ENCODE results near the gene TRAPPC3L.

- TF ChIP-seq CREB1 (IDR thresholded peaks at IDR 0.05) = no peak
- TF ChIP-seq POLR2AphosphoS5 (IDR thresholded peaks at IDR 0.05; ENCODE audit: low read depth, low read length) = no peak
These were observed 14.6 kb upstream of the TRAPPC3L start for GRCh38 chr6:116560130-116560529.

All from H1 (cell line).